Testis (tissue), 3 donors: ENCODE results near the gene NDST3. TPM values are rescaled to one million over a fixed set of nuclear protein-coding genes. Genes with fewer than 3 reads are reported as not detected.
"Not testable (repeated sequence)": the region's sequence is repeated elsewhere in the genome, so short reads cannot be mapped to it uniquely, and the experiment has no call there.

Source experiments
- DNase-seq: peaks from one replicate; pipeline ENCODE4 v3.0.0-alpha.2; 2019
- H3K27ac ChIP-seq, 2 donors: fragments of 200-600 bp; sonication (generic); one replicate each; pipeline ENCODE4 v1.5.1; 2019
- H3K27me3 ChIP-seq: fragments of 200-600 bp; sonication (generic); one replicate; pipeline ENCODE4 v1.5.1; 2019
- H3K36me3 ChIP-seq: fragments of 200-600 bp; sonication (generic); one replicate; pipeline ENCODE4 v1.5.1; 2017; ENCODE audit warnings: low read depth; ENCODE audit errors: missing control alignments
- H3K4me1 ChIP-seq: fragments of 200-600 bp; sonication (generic); one replicate; pipeline ENCODE4 v1.5.1; 2019
- H3K4me3 ChIP-seq, 2 donors: fragments of 200-600 bp; sonication (generic); one replicate each; pipeline ENCODE4 v1.5.1; 2017 to 2019
- H3K9me3 ChIP-seq: fragments of 200-600 bp; sonication (generic); one replicate; pipeline ENCODE4 v1.5.1; 2017
- CTCF ChIP-seq, 3 experiments: fragments of 450-650 bp in 2 of 3; fragments of 200-600 bp in 1 of 3; sonication (generic) in 1 of 3; IDR thresholded peaks; one replicate each; pipeline ENCODE4 v1.5.1; 2016 to 2019; ENCODE audit warnings: antibody characterized with exemption in 3 of 3, mild to moderate bottlenecking in 2 of 3, moderate library complexity in 1 of 3
- POLR2A ChIP-seq: fragments of 450-650 bp; IDR thresholded peaks from one replicate; pipeline ENCODE4 v1.6.1; 2017; ENCODE audit warnings: antibody characterized with exemption, mild to moderate bottlenecking, moderate library complexity
- WGBS, 2 donors: methylation state at CpG; one replicate each; pipeline ENCODE4 v1.1.5; 2018; 5-methylcytosine and 5-hydroxymethylcytosine counted together
- intact Hi-C: fragments of 100-400 bp; cut with DNase I; formaldehyde crosslinking; loops from one replicate; pipeline ENCODE4 v1.15.1; 2023; ENCODE audit warnings: low total_unique reads
- polyA plus RNA-seq: library from polyadenylated mRNA; stranded (reverse); fragments of 350-450 nt; fragmentation: Illumina TruSeq; extraction: RNeasy Lipid Tissue Mini Kit (QIAGEN cat#74804); gene quantifications from one replicate; pipeline ENCODE4 v1.2.3, GENCODE V29; 2014; ENCODE audit warnings: low read depth, low replicate concordance; ENCODE audit not compliant: insufficient read depth
- total RNA-seq, 2 donors: library from RNA; depleted of rRNA; stranded (reverse); fragments of >200 nt; gene quantifications; one replicate each; pipeline ENCODE4 v1.2.3, GENCODE V29; 2016

NDST3 gene
- total and polyA plus RNA-seq, 3 donors from 2014 or later: 0.11 to 0.50 (median 0.47) TPM

GRCh38 chr4:118264096-118264495, 229.8 kb downstream of the NDST3 start:
- H3K27me3 ChIP-seq: no peaks in the 10 kb centered on the region
- 74 to 96% methylated on average over 3 of the region's 3 CpGs for WGBS, 2 donors
- DNase-seq: no peak
- H3K9me3 ChIP-seq: no peaks in the 10 kb centered on the region
- H3K36me3 ChIP-seq: no peaks in the 10 kb centered on the region
- no peak overlapping the region for H3K4me3 ChIP-seq
- H3K4me1 ChIP-seq: no peaks in the 10 kb centered on the region
- TF ChIP-seq CTCF (IDR thresholded peaks at IDR 0.05): no peak
- no peak for TF ChIP-seq POLR2A
- no peak overlapping the region for H3K27ac ChIP-seq
- intact Hi-C loops: no loop called here

GRCh38 chr4:118265312-118266144, 231.2 kb downstream of the NDST3 start:
- no peaks in the 10 kb centered on the region for H3K27me3 ChIP-seq
- no peak for TF ChIP-seq CTCF (IDR thresholded peaks at IDR 0.05)
- TF ChIP-seq POLR2A: no peak
- H3K27ac ChIP-seq: peak overlapping the region; percentile 23 to 67
- 17 to 33% methylated on average over 2 to 41 of the region's 64 CpGs for WGBS, 2 donors
- no peaks in the 10 kb centered on the region for H3K4me1 ChIP-seq
- H3K36me3 ChIP-seq: no peaks in the 10 kb centered on the region
- no peaks in the 10 kb centered on the region for H3K9me3 ChIP-seq
- DNase-seq: peak; percentile 67
- H3K4me3 ChIP-seq: peak overlapping the region; percentile 56 to 70
- intact Hi-C loops: no loop called here

- DNase-seq, H3K9me3 ChIP-seq, intact Hi-C loops, H3K27me3 ChIP-seq, H3K4me1 ChIP-seq, H3K27ac ChIP-seq, H3K36me3 ChIP-seq: not testable (repeated sequence)
- H3K4me3 ChIP-seq: peak overlapping the region in 1 of 2 donors; percentile 70
- WGBS, 2 donors: 55 to 75% methylated on average over 2 to 4 of the region's 4 CpGs
These were observed 231.8 kb downstream of the NDST3 start for GRCh38 chr4:118266145-118266496.

- WGBS, 2 donors: 80 to 82% methylated on average over 3 of the region's 3 CpGs
- H3K4me3 ChIP-seq: no peak overlapping the region
- no peaks in the 10 kb centered on the region for H3K4me1 ChIP-seq
- H3K9me3 ChIP-seq: no peaks in the 10 kb centered on the region
- no peaks in the 10 kb centered on the region for H3K27me3 ChIP-seq
- intact Hi-C loops: no loop called here
- H3K27ac ChIP-seq: no peak overlapping the region
- no peak for DNase-seq
- H3K36me3 ChIP-seq: no peaks in the 10 kb centered on the region
- TF ChIP-seq CTCF (IDR thresholded peaks at IDR 0.05) (no peak), POLR2A (no peak)
These were observed 234.5 kb downstream of the NDST3 start for GRCh38 chr4:118268780-118269179.

- H3K4me3 ChIP-seq: no peak overlapping the region
- no peak for DNase-seq
- 21 to 40% methylated on average over 2 of the region's 2 CpGs for WGBS, 2 donors
- H3K9me3 ChIP-seq: no peaks in the 10 kb centered on the region
- intact Hi-C loops: no loop called here
- no peak overlapping the region for H3K27ac ChIP-seq
- no peaks in the 10 kb centered on the region for H3K27me3 ChIP-seq
- H3K4me1 ChIP-seq: no peaks in the 10 kb centered on the region
- H3K36me3 ChIP-seq: no peaks in the 10 kb centered on the region
- peak in 2 of 3 experiments; percentile 9 to 55 for TF ChIP-seq CTCF (IDR thresholded peaks at IDR 0.05)
- TF ChIP-seq POLR2A: no peak
These were observed 236.2 kb downstream of the NDST3 start for GRCh38 chr4:118270492-118270891.
